HG02642 (cell line): ENCODE measurements around the gene LRRK2.
"Not testable (repeated sequence)": the region's sequence is repeated elsewhere in the genome, so short reads cannot be mapped to it uniquely, and the experiment has no call there.

Source experiments
- ATAC-seq: cut with Tn5 transposase; IDR thresholded peaks from one replicate; pipeline ENCODE4 v1.9.1; 2021; ENCODE audit warnings: mild to moderate bottlenecking; ENCODE audit not compliant: unreplicated experiment, poor library complexity

The LRRK2 gene

DNA sequence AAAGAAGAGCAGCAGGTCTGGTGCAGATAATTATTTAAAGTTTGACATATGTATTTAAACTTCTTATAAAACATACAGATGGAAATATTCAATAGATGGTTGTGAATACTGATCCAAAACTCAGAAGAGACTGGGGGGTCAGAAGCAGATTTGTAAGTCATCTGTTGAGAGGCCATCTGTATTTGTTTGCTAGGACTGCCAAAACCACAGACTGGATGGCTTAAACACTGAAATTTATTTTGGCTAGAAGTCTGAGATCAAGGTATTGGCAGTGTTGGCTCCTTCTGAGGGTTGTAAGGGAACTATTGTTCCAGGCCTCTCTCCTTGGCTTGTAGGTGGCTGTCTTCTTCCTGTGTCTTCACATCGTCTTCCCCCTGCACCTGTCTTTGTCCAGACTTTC lies 153.9 kb downstream of the LRRK2 start:
- no peak for ATAC-seq

DNA sequence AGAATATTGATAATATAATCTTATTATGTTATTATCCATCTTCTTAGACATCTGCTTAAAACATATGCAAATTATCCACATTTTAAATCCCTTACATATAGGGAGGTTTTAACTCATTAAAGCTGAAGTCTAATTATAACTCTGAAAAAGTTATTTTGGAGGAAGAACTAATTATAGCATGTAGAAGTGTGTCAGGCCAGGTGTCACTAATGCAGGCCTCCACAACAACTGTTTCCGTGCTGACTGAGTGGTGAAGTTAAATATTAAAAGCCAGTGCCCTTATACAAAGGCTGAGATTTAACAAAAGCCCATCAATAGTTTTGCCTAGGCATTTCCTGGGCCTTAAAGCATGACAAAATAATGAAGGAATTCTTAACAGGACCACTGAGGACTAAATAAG lies 157.4 kb downstream of the LRRK2 start:
- no peak for ATAC-seq

DNA sequence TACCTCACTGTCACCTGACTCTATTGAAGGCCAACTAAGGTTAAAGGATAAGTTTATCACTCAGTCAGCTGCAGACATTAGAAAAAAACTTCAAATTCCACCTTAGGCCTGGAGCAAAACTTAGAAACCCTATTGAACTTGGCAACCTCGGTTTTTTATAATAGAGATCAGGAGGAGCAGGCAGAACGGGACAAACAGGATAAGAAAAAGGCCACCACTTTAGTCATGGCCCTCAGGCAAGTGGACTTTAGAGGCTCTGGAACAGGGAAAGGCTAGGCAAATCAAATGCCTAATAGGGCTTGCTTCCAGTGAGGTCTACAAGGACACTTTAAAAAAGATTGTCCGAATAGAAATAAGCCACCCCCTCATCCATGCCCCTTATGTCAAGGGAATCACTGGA lies 162.5 kb downstream of the LRRK2 start:
- ATAC-seq = not testable (repeated sequence)

DNA sequence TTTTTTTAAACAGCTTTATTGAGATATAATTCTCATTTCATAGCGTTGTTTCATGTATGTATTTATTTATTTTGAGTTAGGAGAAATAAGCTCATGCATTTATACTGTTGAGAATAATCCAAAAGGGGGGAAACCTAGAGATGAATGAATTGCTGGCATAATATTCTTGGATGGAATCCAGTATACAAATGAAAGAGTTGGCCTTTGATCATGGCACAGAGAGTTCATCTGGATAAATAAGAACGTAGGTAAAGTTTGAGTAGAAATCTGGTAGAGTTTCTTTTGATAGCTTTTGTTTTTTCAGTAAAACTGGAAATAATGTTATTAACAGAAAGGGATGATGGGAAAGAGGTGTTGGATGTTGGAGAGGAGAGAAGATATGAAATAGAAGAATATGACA lies 166.2 kb downstream of the LRRK2 start:
- no peak for ATAC-seq

DNA sequence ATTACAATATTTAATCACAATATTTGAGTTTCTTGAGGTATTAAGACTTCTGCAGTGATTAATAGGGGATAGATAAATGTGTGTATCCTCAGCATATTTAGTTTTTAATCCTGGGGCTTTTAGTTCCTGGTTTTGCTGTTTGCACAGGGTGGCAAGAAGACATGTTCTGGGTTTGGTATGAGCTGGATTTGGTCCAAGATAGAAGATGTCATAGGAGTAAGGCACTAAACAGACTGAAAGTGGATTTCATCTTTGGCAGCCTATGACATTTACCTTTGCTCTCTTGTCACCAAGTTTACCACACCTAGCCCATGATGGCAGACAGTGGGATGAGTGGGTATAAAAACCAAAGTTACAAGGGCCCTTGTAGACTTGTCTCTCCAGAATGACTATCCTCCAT lies 168.2 kb downstream of the LRRK2 start:
- ATAC-seq = no peak

DNA sequence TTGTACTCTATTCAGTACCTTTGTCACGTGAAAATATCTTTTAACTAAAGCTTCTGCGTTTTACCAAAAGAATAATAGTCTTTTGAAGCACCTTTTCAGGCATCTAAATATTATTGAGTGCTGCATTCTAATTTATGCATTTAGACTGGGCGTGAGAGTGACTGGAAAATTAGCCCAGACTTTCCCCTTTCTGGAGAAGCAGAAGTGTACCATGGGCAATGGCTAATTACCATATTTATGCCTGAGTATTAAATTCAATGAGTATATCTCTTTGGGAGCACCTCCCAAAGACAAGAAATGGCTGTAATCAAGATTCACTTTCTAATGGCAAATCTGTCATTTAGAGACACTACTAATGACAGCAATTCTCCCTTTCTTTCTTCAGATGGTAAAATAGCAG lies 174.9 kb downstream of the LRRK2 start:
- ATAC-seq = no peak

DNA sequence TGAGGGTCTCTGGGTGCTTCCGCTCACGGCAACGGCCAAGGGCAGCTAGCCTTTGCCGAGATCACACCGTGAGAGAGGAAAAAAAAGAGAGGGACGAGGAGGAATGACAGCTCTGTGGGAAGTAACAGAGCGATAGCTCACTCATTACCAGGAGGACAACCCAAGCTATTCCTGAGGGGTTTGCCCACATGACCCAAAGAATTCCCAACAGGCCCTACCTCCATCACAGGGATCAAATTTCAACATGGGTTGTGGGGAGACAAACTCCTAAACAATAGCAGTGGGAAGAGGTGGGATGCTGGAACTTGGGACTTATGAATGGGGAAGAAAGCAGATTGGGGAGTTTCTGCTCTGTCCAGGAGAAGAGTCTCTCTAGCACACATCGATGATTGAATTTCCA lies 180.6 kb downstream of the LRRK2 start:
- ATAC-seq = no peak
